HG03108 (cell line): ENCODE results near the gene FOXN1.

Experiments
- ATAC-seq: cut with Tn5 transposase; IDR thresholded peaks from one replicate; pipeline ENCODE4 v1.9.1; 2021; ENCODE audit warnings: moderate library complexity; ENCODE audit not compliant: unreplicated experiment

Gene FOXN1

DNA sequence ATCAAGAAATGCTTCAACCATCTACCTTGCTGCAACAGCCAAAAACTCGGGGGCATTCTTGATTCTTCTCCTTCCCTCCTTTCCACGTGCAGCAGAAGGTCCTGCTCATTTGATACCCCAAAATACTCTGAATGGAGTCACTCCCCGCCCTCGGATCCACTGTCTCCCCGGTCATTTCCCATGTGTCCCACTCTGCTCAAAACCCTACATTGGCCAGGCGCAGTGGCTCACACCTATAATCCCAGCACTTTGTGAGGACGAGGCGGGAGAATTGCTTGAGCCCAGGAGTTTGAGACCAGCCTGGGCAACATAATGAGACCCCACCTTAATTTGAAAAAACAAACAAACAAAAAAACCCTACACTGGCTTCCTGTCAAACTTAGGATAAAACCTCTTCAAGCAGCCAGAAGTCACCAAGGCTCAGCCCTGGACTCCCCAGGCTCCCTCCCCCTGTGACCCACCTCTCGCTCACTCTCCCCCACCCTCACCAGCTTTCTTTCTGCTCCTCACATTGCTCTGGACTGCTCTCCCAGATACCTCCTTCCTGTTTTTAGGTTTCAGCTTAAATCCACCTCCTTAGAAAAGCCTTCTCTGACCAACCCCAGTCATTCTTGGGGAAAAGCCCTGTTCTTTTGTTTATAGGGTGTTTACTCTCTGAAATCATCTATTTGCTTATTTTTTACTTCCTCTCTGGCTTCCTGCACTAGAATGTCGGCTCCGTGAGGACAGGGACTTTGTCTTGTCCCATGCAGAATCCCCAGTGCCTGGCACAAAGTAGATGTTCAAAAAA is 29.9 kb upstream of the FOXN1 start:
- ATAC-seq: no peak

DNA sequence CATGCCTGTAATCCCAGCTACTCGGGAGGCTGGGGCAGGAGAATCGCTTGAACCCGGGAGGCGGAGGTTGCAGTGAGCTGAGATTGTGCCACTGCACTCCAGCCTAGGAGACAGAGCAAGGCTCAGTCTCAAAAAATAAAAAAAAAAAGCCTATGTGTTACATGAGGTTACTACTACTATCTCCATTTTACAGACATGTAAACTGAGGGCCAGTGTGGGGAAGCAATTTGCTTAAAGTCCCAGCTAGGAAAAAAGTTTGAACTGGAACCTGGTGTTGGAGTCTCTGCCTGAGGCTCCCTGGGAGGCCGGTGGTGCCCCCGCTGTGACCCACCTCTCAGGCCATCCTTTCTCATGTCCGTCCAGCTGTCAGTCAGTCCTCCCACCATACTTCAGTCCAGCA is 28.2 kb upstream of the FOXN1 start:
- no peak for ATAC-seq

DNA sequence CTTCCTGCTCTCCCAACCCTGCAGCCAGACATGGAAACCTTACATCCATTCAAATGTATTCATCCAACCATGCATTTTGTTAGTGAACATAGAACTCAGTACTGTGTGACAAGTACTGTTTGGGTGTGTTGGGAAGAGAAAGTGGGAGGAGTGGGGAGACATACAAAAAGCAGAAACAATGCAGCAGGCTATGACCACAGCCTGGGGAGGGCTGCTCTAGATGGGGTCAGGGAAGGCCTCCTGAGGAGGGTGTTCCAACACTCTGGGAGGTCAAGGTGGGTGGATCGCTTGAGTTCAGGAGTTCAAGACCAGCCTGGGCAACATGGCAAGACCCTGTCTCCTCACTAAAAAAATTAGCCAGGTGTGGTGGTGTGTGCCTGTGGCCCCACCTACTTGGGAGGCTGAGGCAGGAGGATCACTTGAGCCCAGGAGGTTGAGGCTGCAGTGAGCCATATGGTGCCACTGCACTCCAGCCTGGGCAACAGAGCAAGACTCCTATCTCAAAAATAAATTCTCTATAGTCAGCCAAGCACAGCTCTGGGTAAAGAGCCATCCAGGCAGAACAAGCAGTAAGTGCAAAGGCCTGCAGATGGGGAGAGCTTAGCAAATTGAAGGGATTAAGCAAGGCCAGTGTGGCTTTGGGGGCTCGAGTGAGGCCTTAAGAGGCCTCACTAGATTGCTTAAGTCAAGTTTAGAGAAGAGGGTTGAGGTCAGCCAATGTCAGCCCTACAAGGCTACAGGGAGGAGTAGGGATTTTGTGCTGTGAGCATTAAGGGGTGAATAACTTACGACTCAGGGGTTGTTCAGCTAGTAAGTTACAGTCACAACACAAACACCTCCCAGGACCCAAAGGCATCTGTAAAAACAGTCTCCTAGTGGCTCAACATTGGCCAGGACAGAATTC is 27.2 kb upstream of the FOXN1 start:
- no peak for ATAC-seq

DNA sequence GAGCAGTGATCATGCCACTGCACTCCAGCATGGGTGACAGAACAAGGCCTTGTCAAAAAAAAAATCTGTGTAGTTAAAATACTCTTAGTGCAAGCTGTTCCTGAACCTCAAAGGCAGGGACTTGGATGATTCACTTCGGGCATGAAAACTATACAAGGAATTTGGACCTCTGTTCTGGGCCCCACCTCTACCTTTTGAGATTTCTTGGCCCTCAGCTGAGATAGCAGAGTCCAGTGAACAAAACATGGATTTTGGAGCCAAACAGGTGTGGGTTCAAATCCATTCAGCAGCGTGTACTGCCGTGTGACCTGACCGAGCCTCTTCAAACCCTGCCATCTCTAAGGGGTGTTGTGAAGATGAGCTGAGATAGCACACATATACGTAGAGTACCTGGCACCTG is 25.9 kb upstream of the FOXN1 start:
- no peak for ATAC-seq

DNA sequence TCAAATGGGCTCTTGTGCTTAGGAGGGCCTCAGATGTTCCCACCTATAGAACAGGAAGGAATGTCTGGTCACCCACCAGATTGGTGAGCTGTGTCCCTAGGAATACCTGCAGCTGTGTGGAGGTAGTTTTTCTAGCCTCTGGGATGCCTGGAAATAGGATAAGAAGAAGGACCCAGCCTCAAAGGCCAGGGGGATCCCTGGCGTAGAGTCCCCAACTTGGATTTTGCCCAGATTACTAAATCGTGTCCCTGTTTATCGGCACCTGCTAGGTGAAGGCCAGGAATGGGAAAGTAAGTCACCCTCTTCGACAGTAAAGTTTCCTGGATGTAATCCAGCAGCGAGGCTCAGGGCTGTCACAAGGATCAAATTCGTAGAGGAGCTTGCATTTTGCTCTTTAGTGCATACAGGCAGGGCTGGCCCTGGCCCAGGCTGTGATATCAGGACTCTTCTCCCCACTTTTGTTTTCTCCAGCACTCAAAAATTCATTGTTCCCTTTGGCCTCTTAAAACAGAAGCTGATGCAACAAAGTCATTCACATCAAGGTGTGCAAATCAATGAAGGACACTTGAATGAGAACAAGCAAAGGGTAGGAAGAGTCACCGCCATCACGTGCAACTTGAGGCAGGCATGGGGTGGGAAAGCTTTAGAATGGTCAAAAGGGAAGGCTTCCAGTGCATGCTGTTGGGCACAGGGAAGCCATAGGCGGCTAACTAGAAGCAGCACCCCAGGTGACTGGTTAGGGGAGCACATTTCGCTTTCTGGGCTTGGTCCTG is 25.2 kb upstream of the FOXN1 start:
- no peak for ATAC-seq

DNA sequence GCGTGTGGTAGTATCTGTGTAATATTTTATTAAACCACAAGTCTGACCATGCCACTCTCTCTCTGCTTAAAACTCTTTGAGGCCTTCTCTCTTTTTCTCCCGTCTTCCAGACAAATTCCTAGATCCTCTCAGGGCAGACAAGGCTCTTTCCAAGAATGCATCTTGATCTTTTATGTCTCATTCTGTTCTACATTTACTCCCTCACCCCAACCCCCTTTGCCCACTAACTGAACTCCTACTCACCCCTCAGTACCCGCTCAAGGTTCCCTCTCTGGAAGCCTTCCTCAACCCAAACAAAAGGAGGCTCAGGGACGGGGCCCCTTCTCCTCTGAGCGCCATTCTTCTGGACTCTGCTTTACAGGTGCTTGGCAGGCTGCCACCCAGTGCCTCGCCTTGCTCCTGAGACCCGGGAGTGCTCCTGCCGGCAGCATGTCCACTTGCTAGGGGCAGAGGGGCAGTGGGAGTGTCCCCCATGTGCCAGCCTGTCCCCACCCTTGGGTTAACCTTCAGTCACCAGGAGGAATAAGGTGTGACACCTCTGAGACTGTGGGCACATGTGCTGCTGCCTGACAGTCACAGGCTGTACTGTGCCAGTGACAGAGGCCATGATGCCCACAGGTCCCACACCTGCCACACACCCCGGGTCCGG is 23.5 kb upstream of the FOXN1 start:
- no peak for ATAC-seq

DNA sequence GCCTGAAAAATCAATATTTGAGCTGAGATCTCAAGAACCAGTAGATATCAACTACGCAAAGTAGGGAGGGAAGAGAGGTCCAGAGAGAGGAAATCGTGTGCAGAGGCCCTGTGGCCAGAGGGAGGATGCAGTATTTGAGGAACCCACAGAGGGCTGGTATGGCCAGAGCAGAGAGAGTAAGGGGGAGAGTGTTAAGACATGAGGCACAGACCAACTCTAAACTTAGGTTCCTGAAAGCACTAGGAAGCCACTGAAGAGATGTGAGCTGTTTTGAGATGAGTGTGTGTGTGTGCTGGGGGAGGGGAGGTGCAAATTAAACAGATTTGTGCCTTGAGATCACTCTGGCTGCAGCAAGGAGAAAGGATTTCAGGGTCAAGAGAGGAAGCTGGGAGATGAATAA is 21.9 kb upstream of the FOXN1 start:
- ATAC-seq: peak; percentile 91

DNA sequence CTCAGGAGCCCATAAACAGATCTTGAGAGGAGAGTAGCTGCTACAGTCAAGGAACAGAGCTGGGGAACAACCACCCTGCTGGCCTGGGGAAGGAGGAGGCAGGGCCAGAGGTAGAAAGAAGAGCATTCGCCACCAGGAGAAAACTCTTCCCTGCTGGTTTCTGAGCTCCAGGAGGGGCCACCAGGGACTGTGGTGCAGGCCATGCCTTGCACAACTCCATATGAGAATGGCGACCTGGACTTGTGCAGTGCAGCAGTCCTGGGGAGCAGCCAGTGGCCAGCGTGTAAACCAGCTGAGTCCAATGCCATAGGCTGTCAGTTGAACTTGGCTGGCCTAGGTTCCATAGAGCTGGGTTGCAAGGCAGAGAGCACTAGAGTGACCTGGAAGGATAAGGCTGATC is 21.1 kb upstream of the FOXN1 start:
- ATAC-seq: no peak

DNA sequence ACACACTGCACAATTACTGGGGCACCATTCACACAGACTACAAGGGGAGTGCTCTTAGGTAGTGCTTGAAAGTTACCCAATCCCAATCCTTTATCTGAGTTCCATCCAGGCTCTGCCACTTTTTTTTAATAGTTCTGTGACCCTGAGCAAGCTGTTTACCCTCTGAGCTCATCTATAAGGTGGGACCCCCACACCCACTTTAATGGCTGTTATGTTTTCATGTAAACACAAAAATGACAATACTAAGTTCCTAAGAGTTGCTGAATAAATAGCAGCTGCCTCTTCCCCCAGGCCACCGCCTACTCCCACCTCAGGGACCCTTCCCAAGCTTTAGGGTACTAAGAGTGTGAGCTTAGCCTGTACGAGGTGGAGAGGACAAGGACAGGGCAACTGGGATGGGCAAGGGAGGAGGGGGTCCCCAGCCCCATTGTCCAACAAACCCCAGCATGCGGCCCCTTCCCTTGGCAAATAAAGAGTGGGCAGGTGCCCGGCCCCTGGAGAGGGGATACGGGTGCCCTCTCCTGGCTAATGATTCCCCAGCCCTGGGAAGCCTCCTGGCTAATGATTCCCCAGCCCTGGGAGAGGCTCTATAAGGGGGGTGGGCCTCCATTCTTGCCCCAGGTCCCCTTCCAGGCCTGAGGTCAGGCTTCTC is 18.1 kb upstream of the FOXN1 start:
- ATAC-seq: no peak

DNA sequence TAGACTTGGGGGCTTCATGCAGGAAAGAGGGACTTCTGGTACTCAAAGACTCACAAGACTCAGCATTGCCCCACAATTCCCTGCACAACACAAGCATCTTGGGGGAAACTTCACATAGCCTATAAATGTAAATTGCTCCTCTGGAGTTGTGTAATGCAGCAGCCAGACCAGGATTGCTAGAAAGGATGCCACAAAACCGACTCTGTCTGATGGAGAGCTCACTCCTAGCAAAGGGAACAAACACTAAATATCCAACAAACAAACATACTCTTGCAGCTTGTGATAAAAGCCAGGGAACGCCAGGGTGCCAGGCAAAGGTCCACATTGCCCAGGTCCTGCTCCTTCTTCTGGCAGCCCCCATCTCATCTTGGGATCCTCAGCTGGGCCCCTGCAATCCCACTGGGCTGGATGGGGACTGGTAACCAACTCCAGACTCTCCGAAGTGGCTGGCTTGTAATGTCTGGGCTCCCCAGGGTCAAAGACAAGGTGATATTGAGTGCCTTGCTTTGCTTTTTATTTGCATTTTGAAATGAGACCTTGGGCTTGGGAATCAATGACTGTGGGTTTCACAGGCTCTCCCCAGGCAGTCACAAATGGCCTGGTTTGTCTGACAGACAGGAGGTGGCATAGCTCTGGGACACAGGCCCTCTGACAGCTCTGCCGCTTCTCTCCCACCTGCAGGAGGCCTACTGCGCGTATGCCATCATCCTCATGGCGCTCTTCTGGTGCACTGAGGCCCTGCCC is 17.4 kb upstream of the FOXN1 start:
- no peak for ATAC-seq

DNA sequence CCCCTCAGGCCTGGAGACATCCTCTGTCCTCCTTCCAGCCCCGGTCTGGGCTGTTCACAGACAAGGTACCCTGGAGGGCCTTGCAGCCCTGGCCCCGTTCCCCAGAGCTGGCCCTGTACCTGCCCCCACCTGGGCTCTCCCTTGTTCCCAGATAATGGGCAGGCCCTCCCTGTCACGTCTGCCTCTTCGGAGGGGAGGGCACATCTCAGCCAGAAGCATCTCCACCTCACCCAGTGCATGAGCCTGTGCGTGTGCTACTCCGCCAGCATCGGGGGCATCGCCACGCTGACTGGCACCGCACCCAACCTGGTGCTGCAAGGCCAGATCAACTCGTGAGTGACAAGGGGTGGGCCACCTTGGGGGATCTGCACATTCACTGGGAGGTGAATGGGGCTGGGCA is 14.9 kb upstream of the FOXN1 start:
- no peak for ATAC-seq

DNA sequence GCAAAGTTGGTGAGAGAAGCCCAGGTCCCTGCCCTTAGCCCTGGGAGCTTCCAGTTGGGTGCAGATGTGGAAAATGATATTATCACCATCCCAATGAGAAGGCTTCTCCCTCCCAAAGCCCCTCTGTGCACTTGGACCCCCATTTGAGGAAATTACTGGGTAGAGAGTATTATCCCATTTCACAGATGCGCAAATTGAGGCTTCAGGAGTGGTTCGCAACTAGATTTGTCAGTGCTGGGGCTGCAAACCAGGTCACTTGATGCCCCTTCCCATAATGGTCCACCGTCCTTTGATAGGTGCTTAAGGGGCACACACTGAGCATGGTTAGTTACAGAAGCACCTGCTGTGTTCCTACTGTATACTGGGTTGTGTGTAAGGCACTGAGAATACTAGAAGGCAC is 14.3 kb upstream of the FOXN1 start:
- ATAC-seq: no peak

DNA sequence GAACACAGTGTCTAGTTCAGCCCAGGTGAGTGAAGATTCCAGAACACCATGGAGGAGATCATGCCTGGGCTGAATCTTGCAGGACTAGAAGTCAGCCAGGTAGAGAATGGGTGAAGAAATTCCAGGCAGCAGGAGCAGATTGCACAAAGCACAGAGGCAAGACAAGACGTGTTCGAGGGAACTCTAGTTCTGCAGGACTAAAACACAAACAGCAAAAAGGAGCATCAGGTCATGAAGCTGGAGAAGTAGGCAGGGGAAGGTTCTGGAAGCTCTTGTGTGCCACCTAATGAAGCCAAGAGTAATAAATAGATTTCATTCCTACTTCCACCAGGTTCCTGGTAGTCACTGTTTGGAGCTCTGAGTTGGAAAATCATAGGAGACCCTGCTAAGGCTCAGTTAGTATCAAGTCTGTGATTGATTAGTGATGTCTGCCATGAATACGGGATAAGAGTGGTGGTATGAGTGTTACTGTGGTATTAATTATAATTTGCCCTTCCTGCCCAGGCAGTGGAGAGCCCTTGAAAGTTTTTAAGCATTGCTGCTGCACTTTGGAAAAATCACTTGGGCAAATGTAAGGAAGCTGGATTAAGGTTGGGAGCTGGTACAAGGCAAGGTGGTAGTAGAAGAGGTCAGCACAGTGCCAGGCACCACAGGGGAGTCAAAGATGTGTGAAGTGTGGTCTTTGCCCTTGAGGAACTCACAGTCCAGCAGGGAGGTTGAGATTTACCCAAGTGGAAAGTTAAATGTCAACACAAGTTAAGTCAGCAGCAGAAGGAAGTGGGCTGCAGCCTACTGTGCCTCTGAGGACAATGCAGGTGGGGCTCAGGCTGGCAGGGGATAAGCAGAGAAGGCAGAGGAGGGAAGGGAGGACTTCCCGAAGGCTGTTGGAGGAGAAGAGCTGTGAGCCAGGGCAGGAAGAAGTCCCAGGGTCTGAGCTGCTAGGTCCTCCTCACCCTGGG is 13.5 kb upstream of the FOXN1 start:
- no peak for ATAC-seq

DNA sequence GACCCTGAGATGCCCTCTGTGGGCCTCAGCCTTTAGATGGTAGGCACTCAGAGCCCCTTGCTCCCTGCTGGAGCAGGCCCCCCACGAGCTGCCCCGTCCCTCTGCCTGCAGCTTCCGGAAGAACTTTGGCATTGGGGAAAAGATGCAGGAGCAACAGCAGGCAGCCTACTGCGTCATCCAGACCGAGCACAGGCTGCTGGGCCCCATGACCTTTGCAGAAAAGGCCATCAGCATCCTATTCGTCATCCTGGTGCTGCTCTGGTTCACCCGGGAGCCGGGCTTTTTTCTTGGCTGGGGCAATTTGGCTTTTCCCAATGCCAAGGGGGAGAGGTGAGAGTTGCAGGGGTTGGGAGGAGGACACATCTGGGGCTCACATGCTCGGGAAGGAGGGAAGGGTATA is 12.7 kb upstream of the FOXN1 start:
- no peak for ATAC-seq

DNA sequence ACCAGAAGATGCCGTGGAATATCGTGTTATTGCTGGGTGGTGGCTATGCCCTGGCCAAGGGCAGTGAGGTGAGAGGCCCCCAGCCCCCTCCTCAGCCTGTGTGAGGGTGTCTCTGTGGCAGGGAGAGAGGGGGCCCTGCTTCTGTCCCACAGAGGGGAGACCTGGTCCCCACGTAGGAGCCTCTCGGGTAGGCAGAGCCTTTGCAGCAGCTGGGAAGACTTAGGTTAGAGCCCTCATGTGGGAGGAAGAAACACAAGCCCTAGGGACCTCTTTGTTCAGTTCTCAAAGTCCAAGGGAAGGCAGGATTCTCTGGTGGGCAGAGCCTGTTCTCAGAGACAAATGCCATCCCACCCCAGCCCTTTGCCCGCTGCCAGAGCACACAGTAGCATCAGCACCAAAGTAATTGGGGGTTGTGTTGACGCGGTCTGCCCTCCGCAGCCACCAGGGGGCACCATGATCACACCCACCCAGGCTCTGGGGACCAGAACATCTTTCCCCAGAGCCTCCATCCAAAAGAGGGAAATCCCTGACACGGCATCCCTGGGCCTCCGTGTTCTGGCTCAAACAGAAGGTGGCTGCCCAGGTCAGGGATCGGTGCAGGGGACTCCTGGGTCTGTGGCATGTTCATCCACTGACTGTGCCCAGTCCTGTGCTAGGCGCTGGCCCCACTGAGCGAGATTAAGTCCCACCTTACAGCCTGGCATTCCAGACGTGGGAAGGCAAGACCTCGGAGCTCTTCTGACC is 11.5 kb upstream of the FOXN1 start:
- no peak for ATAC-seq

DNA sequence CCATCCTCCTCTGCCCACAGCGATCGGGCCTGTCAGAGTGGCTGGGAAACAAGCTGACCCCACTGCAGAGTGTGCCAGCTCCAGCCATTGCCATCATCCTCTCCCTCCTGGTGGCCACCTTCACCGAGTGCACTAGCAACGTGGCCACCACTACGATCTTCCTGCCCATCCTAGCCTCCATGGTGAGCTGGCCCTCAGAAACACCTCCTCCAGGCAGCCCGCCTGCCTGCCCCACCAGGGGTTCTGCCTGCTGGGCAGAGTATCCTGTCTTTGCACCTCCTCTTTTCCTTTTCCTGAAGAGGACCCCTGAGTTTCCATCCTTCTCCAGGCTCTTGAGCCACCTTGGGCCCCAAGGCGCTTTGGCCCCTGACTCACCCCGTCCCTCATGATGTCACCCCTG is 10.5 kb upstream of the FOXN1 start:
- ATAC-seq: no peak

DNA sequence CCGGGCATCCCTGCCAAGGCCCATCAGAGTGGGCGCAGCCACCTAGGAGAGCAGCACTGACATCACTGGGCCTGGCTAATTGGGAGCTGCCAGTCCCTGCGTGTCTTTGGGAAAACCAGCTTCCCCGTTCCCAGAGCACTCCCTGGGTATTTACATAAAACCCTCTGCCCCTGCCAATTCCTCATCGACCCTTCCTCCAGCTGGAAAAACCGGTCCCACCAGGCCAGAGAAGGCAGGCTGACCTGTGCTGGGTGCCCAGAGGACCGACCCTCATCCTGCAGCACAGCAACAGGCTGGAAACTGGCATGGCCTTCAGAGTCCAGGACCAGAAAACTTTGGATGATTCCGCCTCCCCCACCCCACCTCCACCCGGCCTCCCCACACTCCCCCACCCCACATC is 8.2 kb upstream of the FOXN1 start:
- ATAC-seq: no peak
